A549 (cell line): ENCODE results near the gene CD180.
"Not testable (repeated sequence)": the region's sequence is repeated elsewhere in the genome, so short reads cannot be mapped to it uniquely, and the experiment has no call there.

Experiments used
- CEBPB ChIP-seq, 2 experiments: fragments of >200 bp in 1 of 2; sonication (Bioruptor Twin) in 1 of 2; formaldehyde crosslinking in 1 of 2; IDR thresholded peaks; 2 replicates each; pipeline ENCODE4 v1.6.1; 2012 to 2016
- CTCF ChIP-seq: fragments of >200 bp; sonication (Bioruptor Twin); formaldehyde crosslinking; IDR thresholded peaks from 3 replicates; pipeline ENCODE4 v1.5.1; 2016
- EP300 ChIP-seq, 2 experiments: fragments of >200 bp; sonication (Bioruptor Twin); formaldehyde crosslinking; IDR thresholded peaks; 2 replicates in 1 of 2; 3 replicates in 1 of 2; pipeline ENCODE4 v1.6.1; 2016 to 2017
- HES2 ChIP-seq: fragments of >200 bp; sonication (Bioruptor Twin); formaldehyde crosslinking; IDR thresholded peaks from 2 replicates; pipeline ENCODE4 v1.6.1; 2016
- JUNB ChIP-seq: fragments of >200 bp; sonication (Bioruptor Twin); formaldehyde crosslinking; IDR thresholded peaks from 2 replicates; pipeline ENCODE4 v1.6.1; 2016
- KDM1A ChIP-seq: fragments of 200-600 bp; sonication (generic); IDR thresholded peaks from 2 replicates; pipeline ENCODE4 v1.6.1; 2016; ENCODE audit warnings: low read depth, mild to moderate bottlenecking
- NFE2L2 ChIP-seq: fragments of 150-350 bp; conservative IDR thresholded peaks from 2 replicates; pipeline ENCODE4 v1.6.1; 2014; ENCODE audit warnings: low read length
- POLR2A ChIP-seq: IDR thresholded peaks from 2 replicates; pipeline ENCODE4 v1.6.1; 2012; ENCODE audit warnings: mild to moderate bottlenecking, low read length
- RAD21 ChIP-seq, 2 experiments: fragments of >200 bp in 1 of 2; sonication (Bioruptor Twin) in 1 of 2; formaldehyde crosslinking in 1 of 2; IDR thresholded peaks in 1 of 2; conservative IDR thresholded peaks in 1 of 2; 2 replicates in 1 of 2; 3 replicates in 1 of 2; pipeline ENCODE4 v1.6.1; 2012 to 2018; ENCODE audit warnings: inconsistent platforms in 1 of 2
- RCOR1 ChIP-seq: fragments of 150-350 bp; IDR thresholded peaks from 2 replicates; pipeline ENCODE4 v1.6.1; 2014; ENCODE audit warnings: antibody characterized with exemption, low read length, low read depth
- REST ChIP-seq: fragments of 200-600 bp; sonication (generic); IDR thresholded peaks from 2 replicates; pipeline ENCODE4 v1.6.1; 2016; ENCODE audit warnings: antibody characterized with exemption, mild to moderate bottlenecking, moderate library complexity

GRCh38 chr5:67173351-67173750 lies 23.2 kb downstream of the CD180 start:
- not testable (repeated sequence) for TF ChIP-seq REST; CTCF; RCOR1; KDM1A; POLR2A; CEBPB (IDR thresholded peaks at IDR 0.05); HES2; NFE2L2; JUNB; EP300 (IDR thresholded peaks at IDR 0.05); RAD21 (conservative IDR thresholded peaks at IDR 0.05 in 1 of 2, IDR thresholded peaks at IDR 0.05 in 1 of 2)
